HG02759 (cell line): ENCODE measurements around the gene DIP2C.
"Not testable (repeated sequence)": the region's sequence is repeated elsewhere in the genome, so short reads cannot be mapped to it uniquely, and the experiment has no call there.

Experiments
- ATAC-seq: cut with Tn5 transposase; IDR thresholded peaks from one replicate; pipeline ENCODE4 v1.9.1; 2021; ENCODE audit warnings: mild to moderate bottlenecking, moderate library complexity; ENCODE audit not compliant: unreplicated experiment

DIP2C gene

GRCh38 chr10:525565-526315 lies 163.7 kb downstream of the DIP2C start:
- no peak for ATAC-seq

DNA sequence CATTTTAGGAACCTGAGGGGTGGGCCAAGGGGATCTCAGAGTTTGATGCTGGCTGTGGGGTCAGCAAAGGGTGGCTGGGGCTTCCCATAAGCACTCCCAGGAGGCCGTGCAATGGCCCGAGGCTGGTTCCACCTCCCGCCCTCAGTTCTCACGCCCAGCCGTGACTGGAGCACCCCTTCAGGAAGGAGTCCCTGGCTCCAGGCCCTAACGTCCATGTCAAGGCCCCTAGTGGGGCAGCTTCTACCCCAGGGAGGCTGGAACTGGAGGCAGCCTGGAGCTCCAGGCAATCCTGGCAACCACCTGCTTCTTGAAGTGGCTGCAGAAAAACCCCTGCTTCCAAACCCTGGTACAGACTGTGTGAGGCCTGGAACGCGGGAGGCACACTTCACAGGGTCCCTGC lies 165.5 kb downstream of the DIP2C start:
- ATAC-seq = no peak

DNA sequence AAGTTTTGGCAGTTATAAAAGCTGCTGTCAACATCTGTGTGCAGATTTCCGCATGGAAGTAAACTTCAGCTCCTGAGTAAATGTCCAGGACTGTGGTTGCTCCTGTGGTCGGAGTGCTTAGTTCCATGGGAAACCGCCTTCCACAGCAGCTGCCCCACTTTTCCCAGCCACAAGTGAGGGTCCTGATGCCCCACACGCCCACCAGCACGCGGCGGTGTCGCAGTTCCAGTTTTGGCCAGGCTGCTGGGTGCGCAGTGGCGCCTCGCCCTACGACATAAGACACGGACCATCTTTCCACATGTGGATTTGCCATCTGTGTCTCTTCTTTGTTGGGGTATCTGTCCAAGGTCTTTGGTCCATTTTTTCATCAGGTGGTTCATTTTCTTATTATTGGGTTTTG lies 167.1 kb downstream of the DIP2C start:
- no peak for ATAC-seq

DNA sequence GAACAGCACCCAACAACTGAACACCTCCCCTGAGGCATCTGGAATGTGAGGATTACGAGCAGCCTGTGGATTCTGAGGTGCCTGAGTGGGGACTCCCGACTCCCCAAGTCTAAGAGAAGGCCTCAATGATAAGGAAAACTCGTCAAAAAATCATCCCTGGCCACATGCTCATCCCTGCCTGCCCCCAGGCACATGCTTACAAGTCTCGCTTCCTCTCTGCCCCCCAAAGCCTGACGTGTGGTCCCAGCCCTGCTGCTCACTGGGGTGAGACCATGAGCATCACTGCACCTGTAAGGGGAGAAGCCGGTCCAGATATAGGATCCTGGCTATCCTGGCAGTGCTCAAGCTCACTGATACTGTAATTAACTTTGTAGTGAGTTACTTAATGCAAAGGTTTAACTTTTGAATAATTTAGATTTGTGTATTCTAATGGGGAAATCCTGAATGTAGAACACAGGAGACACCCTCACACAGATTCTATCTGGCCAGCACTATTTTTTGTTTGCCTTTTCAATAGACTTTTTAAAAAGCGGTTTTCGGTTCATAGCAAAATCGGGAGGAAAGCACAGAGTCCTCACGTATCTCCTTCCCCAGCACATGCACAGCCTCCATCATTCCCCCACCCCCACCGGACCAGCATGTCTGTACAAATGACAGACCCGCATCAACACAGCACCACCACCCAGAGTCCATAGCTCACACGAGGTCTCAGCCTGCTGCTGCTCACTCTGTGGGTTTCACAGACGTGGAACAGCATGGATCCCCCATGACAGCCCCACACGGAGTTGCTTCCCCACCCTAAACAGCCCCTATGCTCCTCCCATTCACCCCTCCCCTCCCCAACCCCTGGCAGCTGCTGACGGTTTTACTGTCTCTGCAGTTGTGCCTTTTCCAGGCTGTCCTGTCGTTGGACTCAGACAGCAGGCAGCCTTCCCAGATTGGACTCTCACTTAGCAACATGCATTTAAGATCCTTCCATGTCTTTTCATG lies 167.9 kb downstream of the DIP2C start:
- ATAC-seq = no peak

DNA sequence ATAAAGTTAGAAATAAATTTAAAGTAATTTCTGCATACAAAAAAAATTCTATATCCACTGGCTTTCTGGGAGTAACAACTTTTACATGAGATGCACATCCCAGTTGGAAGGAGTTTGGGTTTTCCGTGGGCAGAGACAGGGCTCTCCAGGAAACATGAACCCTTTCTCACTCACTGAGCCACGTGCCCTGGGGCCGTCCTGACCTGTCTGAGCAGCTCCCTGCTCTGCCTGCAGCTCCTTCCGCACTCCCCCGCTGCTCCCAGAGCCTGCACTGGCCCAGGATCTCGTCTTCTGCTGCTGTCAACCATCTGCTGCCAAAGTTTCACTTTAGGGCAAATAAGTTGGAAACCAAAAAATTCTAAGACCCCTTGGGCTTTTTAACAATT lies 169.1 kb downstream of the DIP2C start:
- ATAC-seq = no peak

GRCh38 chr10:519716-520401 lies 169.6 kb downstream of the DIP2C start:
- no peak for ATAC-seq

- ATAC-seq = no peak
These were observed 170.3 kb downstream of the DIP2C start for GRCh38 chr10:519055-519715.

GRCh38 chr10:517872-518475 lies 171.5 kb downstream of the DIP2C start:
- no peak for ATAC-seq

- no peak for ATAC-seq
These were observed 172.1 kb downstream of the DIP2C start for GRCh38 chr10:517241-517830.

- no peak for ATAC-seq
These were observed 172.7 kb downstream of the DIP2C start for GRCh38 chr10:516764-517163.

DNA sequence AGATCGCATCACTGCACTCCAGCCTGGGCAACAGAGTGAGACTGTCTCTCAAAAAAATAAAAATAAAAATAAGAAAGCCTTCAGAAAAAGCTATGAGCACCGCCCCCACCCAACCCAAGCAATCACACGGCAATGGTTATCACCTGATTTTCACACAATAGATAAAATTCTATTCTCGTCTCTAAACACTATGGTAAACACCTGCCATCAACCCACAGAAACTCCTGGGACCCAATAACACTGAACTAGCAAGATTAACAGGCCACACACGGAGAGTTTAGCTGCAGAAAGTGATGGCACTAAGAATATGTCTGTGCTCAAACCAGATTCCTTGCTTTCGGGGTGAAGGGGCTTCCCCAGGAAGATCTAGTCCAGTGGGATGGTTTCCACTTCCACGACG lies 173.8 kb downstream of the DIP2C start:
- peak; percentile 48 for ATAC-seq

DNA sequence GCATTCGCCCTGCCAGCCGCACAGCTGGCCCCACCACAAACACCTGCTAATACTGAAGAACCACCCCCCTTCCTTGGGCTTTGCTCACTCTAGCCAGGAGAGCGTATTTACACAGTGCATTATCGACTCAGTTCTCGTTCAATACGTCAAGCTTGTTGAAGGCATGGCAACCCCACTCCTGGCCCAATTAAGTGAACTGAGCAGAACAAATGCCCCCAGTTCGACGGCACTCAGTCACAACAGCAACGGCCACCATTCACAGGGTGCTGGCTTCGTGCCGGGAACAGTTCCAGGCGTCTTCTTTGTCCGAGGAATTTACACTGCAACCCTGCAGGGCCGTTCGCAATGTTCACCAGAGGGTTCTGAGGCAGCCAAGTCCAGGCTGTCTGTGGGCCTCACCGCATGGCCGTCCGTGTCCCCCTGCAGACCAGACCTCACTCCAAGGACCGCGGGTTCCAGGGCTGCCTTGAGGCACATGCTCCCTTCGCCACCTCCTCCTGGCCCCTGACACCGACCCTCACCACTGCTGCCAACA lies 175.3 kb downstream of the DIP2C start:
- no peak for ATAC-seq

DNA sequence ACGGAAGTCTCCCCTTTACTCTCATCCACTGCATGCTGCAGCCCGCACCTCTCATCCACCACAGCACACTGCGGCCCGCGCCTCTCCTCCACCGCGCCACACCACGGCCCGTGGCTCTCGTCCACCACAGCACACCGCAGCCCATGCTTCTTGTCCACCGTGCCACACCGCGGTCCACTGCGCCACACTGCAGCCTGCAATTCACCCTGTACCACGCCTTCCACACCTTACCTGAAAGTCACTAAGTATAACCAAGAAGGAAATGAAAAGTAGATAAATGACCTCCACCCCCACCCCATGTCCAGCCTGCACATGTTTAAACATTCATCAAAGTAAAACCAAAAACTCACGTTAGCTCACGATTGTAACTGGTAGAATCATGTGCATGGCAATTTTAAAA lies 176.1 kb downstream of the DIP2C start:
- ATAC-seq = no peak

DNA sequence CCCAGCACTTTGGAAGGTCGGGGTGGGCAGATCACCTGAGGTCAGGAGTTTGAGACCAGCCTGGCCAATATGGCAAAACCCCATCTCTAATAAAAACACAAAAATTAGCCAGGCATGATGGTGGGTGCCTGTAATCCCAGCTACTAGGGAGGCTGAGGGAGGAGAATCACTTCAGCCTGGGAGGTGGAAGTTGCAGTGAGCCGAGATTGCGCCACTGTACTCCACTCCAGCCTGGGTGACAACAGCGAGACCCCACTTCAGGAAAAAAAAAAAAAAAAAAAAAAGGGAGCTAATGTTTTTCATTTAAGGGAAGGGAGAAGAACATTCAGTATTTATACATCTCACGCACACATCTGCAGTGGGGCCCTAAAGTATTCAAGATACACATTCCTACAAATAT lies 176.8 kb downstream of the DIP2C start:
- not testable (repeated sequence) for ATAC-seq

GRCh38 chr10:511849-512191 lies 177.6 kb downstream of the DIP2C start:
- no peak for ATAC-seq

- peak; percentile 62 for ATAC-seq
These were observed 178.2 kb downstream of the DIP2C start for GRCh38 chr10:511101-511848.

DNA sequence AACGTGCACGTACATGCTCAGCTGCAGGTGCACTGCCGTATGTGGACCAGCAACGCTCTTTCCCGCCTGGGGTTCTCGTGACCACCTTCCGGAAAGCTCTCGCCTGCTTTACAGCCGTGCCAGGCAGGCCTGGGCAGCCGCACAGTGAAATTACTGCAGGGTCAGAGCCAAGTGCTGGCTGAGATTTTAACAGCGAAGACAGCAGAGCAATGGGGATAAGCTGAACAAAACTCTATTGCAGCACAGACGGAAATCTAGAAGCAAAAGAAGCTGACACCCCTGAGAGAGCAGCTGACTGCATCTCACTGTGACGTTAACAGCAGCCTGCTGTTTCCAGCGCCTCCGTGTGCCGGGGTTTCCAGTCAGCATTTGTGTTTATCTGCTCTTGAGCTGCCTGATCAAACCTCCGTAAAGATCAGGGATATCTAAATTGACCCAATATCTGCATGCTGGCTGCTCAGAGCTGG lies 179.0 kb downstream of the DIP2C start:
- ATAC-seq = no peak

- no peak for ATAC-seq
These were observed 179.9 kb downstream of the DIP2C start for GRCh38 chr10:509361-510102.
